Thyroid gland (tissue), 4 donors: ENCODE measurements around the gene SPATA31A6.
"Not testable (repeated sequence)": the region's sequence is repeated elsewhere in the genome, so short reads cannot be mapped to it uniquely, and the experiment has no call there.

Experiments used
- CTCF ChIP-seq, 6 experiments: fragments of 200-600 bp in 3 of 6; fragments of 450-650 bp in 3 of 6; sonication (generic) in 3 of 6; IDR thresholded peaks; one replicate each; pipeline ENCODE4 v1.5.1; 2016 to 2019; ENCODE audit warnings: antibody characterized with exemption in 6 of 6, mild to moderate bottlenecking in 2 of 6, inconsistent platforms in 1 of 6, moderate library complexity in 1 of 6
- POLR2A ChIP-seq, 2 donors: fragments of 450-650 bp; IDR thresholded peaks; one replicate each; pipeline ENCODE4 v1.6.1; 2017; ENCODE audit warnings: antibody characterized with exemption in 2 of 2, mild to moderate bottlenecking in 2 of 2, moderate library complexity in 1 of 2

- TF ChIP-seq POLR2A, CTCF (IDR thresholded peaks at IDR 0.05): not testable (repeated sequence)
Measured at GRCh38 chr9:42233031-42233430, 49.6 kb downstream of the SPATA31A6 start.
